Osteoblast (primary cell): Measurements from ENCODE around the gene XIRP2. TPM values are rescaled to one million over a fixed set of nuclear protein-coding genes. Genes with fewer than 3 reads are reported as not detected.
"Not testable (repeated sequence)": the region's sequence is repeated elsewhere in the genome, so short reads cannot be mapped to it uniquely, and the experiment has no call there.

ENCODE experiments used
- DNase-seq: peaks from one replicate; pipeline ENCODE4 v3.0.0; 2011; ENCODE audit warnings: low spot score, mixed read lengths; ENCODE audit not compliant: insufficient read length; ENCODE audit errors: missing footprints
- H2AFZ ChIP-seq: 2 replicates; pipeline ENCODE4 v1.6.0; 2011; ENCODE audit warnings: mild to moderate bottlenecking, low read length
- H3K27ac ChIP-seq: 2 replicates; pipeline ENCODE4 v1.5.1; 2011; ENCODE audit warnings: mild to moderate bottlenecking, low read depth, low read length, moderate library complexity
- H3K27me3 ChIP-seq: 2 replicates; pipeline ENCODE4 v1.6.0; 2012; ENCODE audit warnings: mild to moderate bottlenecking, control low read depth, inconsistent platforms, low read length, moderate library complexity; ENCODE audit not compliant: insufficient read depth
- H3K36me3 ChIP-seq: 2 replicates; pipeline ENCODE4 v1.5.1; 2011; ENCODE audit warnings: mild to moderate bottlenecking, low read length, control low read depth, moderate library complexity; ENCODE audit not compliant: insufficient read depth
- H3K4me1 ChIP-seq: 2 replicates; pipeline ENCODE4 v1.5.1; 2011; ENCODE audit warnings: mild to moderate bottlenecking, low read length, control low read depth, moderate library complexity; ENCODE audit not compliant: insufficient read depth
- H3K4me2 ChIP-seq: 2 replicates; pipeline ENCODE4 v1.6.0; 2011; ENCODE audit warnings: mild to moderate bottlenecking, low read length; ENCODE audit not compliant: insufficient read depth
- H3K4me3 ChIP-seq: fragments of 200-600 bp; sonication (generic); 3 replicates; pipeline ENCODE4 v1.5.1; 2012; ENCODE audit warnings: mild to moderate bottlenecking, low read length, inconsistent platforms; ENCODE audit not compliant: insufficient read depth
- H3K79me2 ChIP-seq: 2 replicates; pipeline ENCODE4 v1.6.0; 2012; ENCODE audit warnings: mild to moderate bottlenecking, low read length, control low read depth, inconsistent platforms; ENCODE audit not compliant: insufficient read depth
- H3K9me3 ChIP-seq: 2 replicates; pipeline ENCODE4 v1.5.1; 2011; ENCODE audit warnings: low read depth, low read length, control low read depth
- H4K20me1 ChIP-seq: 2 replicates; pipeline ENCODE4 v1.6.0; 2012; ENCODE audit warnings: mild to moderate bottlenecking, low read length, control low read depth; ENCODE audit not compliant: insufficient read depth
- total RNA-seq: library from RNA; depleted of rRNA; stranded (reverse); fragments of >200 nt; gene quantifications from 2 replicates; pipeline ENCODE4 v1.2.3, GENCODE V29; 2012
- TF ChIP-seq, protein P1 (sequence below): IDR thresholded peaks from 2 replicates; pipeline ENCODE4 v1.5.1; 2011; ENCODE audit warnings: mild to moderate bottlenecking, low read depth, low read length, moderate library complexity; ENCODE audit errors: extremely low read depth

Gene XIRP2
- total RNA-seq, 1 donor, result not detected

DNA sequence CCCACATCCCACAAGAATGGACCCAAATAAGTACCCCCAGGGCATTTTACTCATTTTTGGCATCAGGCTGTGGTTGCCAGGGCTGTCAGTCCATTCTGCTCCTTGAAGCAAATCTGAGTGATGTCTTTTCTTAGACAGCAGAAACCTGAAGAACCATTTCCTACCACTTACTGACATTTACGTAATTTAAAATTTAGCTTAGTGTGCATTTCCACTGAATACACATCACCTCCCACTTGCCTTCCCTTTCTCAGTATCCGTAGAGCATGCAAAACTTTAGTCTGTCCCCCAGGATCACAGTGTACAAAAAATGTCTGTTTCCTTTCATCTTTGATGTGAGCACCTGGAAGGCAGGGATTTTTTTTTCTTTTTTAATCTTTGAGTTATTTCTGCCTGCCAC, 130.3 kb downstream of the XIRP2 start:
- Histone ChIP-seq H4K20me1 (no peaks in the 10 kb centered on the region), H3K4me3 (no peak overlapping the region), H3K27ac (no peak overlapping the region), H3K36me3 (no peaks in the 10 kb centered on the region), H2AFZ (no peak overlapping the region), H3K4me2 (no peak overlapping the region), H3K79me2 (no peaks in the 10 kb centered on the region), H3K27me3 (no peaks in the 10 kb centered on the region), H3K9me3 (no peaks in the 10 kb centered on the region), H3K4me1 (no peaks in the 10 kb centered on the region)
- TF ChIP-seq, protein P1, sequence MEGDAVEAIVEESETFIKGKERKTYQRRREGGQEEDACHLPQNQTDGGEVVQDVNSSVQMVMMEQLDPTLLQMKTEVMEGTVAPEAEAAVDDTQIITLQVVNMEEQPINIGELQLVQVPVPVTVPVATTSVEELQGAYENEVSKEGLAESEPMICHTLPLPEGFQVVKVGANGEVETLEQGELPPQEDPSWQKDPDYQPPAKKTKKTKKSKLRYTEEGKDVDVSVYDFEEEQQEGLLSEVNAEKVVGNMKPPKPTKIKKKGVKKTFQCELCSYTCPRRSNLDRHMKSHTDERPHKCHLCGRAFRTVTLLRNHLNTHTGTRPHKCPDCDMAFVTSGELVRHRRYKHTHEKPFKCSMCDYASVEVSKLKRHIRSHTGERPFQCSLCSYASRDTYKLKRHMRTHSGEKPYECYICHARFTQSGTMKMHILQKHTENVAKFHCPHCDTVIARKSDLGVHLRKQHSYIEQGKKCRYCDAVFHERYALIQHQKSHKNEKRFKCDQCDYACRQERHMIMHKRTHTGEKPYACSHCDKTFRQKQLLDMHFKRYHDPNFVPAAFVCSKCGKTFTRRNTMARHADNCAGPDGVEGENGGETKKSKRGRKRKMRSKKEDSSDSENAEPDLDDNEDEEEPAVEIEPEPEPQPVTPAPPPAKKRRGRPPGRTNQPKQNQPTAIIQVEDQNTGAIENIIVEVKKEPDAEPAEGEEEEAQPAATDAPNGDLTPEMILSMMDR, result no peak
- DNase-seq, result no peak

DNA sequence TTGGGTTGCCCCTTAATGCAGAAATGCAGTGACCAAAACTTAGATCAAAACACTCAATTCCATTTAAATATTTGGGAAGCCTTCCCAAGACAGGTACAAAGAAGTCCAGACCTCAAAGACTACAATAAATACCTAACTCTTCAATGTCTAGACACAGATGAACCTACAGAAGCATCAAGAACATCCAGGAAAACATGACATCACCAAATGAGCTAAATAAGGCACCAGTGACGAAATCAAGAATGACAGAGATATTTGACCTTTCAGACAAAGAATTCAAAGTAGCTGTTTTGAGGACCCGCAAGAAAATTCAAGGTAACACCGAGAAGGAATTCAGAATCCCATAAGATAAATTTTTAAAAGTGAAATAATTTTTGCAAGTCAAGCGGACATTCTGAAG, 140.2 kb downstream of the XIRP2 start:
- TF ChIP-seq, protein P1, result no peak
- Histone ChIP-seq H3K79me2 (no peaks in the 10 kb centered on the region), H3K9me3 (no peaks in the 10 kb centered on the region), H3K27ac (no peak overlapping the region), H4K20me1 (no peaks in the 10 kb centered on the region), H3K4me2 (no peak overlapping the region), H2AFZ (no peak overlapping the region), H3K36me3 (no peaks in the 10 kb centered on the region), H3K4me1 (no peaks in the 10 kb centered on the region), H3K4me3 (no peak overlapping the region), H3K27me3 (no peaks in the 10 kb centered on the region)
- no peak for DNase-seq

DNA sequence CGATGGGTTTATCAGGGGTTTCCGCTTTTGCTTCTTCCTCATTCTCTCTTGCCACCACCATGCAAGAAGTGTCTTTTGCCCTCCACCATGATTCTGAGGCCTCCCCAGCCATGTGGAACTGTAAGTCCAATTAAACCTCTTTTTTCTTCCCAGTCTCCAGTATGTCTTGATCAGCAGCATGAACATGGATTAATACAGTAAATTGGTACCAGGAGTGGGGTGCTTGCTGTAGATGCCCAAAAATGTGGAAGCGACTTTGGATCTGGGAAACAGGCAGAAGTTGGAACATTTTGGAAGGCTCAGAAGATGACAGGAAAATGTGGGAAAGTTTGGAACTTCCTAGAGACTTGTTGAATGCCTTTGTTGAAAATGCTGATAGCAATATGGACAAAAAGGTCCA, 146.7 kb downstream of the XIRP2 start:
- H3K79me2 ChIP-seq, result not testable (repeated sequence)

DNA sequence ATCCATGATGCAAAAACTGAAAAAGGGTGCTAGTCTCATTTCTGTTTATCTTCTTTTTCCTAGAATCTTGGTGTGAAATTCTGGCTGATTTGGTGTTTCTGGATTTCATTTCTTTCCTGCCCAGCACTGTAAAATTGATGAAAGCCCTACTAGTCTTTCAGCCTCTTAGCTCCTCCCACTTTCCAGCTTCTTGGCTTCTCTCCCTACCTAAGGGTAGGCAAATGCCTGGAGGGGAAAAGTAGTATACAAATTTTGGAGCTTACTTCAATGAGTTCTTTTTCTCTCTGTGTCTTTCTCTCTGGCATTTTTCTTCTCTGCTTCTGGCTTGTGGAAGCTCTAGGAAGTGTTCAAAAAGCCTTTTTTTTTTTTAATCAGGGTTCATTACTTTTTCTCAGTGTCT, 160.5 kb downstream of the XIRP2 start:
- Histone ChIP-seq H2AFZ (no peak overlapping the region), H3K79me2 (no peaks in the 10 kb centered on the region), H3K36me3 (no peaks in the 10 kb centered on the region), H3K9me3 (no peaks in the 10 kb centered on the region), H3K4me3 (no peak overlapping the region), H3K4me1 (no peaks in the 10 kb centered on the region), H3K27me3 (no peaks in the 10 kb centered on the region), H3K27ac (no peak overlapping the region), H3K4me2 (no peak overlapping the region), H4K20me1 (no peaks in the 10 kb centered on the region)
- no peak for DNase-seq
- TF ChIP-seq, protein P1, result no peak

More for the DNA sequence above, 146.7 kb downstream of the XIRP2 start:
- H3K4me2 ChIP-seq, H3K4me1 ChIP-seq, H3K27me3 ChIP-seq, H3K4me3 ChIP-seq, DNase-seq, H2AFZ ChIP-seq, H3K9me3 ChIP-seq, H3K36me3 ChIP-seq, H4K20me1 ChIP-seq, H3K27ac ChIP-seq: not testable (repeated sequence)
